GM12892 (cell line): ENCODE data around the gene SSX2. TPM values are rescaled to one million over a fixed set of nuclear protein-coding genes. Genes with fewer than 3 reads are reported as not detected.
"Not testable (repeated sequence)": the region's sequence is repeated elsewhere in the genome, so short reads cannot be mapped to it uniquely, and the experiment has no call there.

Source experiments
- DNase-seq: peaks from one replicate; pipeline ENCODE4 v3.0.0; 2011; ENCODE audit not compliant: insufficient read length
- FAIRE-seq: peaks from 2 replicates; lab custom pipeline; 2011; peaks lifted over from hg19 to GRCh38; lab: Jason Lieb, UNC
- polyA plus RNA-seq: library from polyadenylated mRNA; unstranded; fragments of >200 nt; gene quantifications from one replicate; pipeline ENCODE4 v1.2.1, GENCODE V29; 2012; ENCODE audit warnings: missing spikeins, inconsistent platforms; ENCODE audit not compliant: missing spikeins

The SSX2 gene, protein sequence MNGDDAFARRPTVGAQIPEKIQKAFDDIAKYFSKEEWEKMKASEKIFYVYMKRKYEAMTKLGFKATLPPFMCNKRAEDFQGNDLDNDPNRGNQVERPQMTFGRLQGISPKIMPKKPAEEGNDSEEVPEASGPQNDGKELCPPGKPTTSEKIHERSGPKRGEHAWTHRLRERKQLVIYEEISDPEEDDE
- polyA plus RNA-seq: not detected

DNA sequence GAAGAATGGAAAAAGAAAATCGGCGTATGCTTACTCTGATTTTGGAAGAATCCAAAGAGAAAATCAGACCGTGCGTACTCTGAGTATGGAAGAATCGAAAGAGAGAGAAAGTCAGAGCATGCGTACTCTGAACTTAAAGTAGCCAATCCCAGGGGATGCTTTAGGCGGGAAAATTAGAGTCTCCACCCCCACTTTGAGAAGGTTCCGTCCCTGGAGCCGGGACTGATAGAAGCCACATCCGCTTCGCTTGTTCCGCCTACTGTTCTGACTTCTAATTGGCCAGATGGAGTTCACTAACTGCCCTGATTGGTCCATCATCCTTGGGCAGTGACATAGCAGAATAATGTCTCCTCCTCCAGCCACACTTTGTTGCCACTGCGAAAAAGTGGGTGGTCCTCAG lies at the start of gene SSX2:
Gene SSX2 (minus strand): TSS at position 101 of the 400 bp plus-strand sequence. CDS start 1,429 bp downstream, outside the sequence.
- DNase-seq, FAIRE-seq: not testable (repeated sequence)

DNA sequence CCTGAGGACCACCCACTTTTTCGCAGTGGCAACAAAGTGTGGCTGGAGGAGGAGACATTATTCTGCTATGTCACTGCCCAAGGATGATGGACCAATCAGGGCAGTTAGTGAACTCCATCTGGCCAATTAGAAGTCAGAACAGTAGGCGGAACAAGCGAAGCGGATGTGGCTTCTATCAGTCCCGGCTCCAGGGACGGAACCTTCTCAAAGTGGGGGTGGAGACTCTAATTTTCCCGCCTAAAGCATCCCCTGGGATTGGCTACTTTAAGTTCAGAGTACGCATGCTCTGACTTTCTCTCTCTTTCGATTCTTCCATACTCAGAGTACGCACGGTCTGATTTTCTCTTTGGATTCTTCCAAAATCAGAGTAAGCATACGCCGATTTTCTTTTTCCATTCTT lies 44.0 kb upstream of the SSX2 start, which contains the start of gene SSX2B:
Gene SSX2B (plus strand): TSS at position 301 of the 400 bp plus-strand sequence. CDS start 1,429 bp downstream, outside the sequence.
- FAIRE-seq, DNase-seq: not testable (repeated sequence)

DNA sequence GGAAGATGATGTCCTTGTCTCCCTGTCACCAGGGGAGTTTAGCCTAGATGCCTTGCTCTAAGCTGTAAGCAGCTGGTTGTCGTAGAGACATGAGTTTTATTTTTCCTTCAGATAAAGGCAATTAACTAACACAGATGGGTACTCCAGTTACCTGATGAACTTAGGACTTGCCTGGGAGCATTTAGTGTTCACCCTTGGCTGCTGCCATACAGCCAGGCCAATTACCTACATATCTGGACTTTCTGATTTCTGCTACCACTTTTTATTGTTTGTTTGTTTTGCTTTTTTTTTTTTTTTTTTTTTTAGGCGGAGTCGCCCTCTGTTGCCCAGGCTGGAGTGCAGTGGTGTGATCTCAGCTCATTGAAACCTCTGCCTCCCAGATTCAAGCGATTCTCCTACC lies 14.9 kb downstream of the SSX2 start:
- not testable (repeated sequence) for FAIRE-seq

DNA sequence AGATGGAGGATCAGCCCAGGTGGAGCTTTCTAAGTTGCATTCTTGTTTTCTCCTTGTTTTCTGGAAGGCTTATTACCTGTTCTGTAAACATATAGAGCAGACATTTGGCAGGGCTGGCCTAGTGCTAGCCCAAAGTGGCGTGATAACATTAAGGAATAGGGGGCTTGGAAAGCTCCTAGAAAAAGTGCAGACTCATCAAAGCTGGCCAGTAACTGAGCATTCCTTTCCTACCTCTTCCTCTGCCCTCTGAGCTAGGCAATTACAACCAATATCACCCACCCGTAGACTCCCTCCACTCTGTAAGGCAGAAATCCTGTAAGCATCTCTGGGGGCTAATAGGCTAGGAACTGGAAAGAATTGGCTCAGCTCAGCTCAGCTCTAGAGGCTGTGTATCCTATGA lies 44.8 kb downstream of the SSX2 start:
- FAIRE-seq, DNase-seq: not testable (repeated sequence)

More for the DNA sequence above, 14.9 kb downstream of the SSX2 start:
- DNase-seq: not testable (repeated sequence)

DNA sequence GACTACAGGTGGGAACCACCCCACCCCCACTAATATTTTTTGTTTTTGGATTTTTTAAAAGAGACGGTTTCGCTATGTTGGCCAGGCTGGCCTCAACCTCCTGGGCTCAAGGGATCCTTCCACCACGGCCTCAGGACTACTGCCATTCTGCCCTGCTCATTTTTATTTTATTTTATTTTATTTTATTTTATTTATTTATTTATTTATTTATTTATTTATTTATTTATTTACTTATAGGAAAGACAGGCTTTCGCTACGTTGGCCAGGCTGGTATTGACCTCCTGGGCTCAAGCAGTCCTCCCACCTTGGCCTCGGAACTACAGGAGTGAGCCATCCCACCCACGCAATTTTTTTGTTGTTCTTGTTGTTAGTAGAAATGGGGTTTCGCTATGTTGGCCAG lies 51.5 kb downstream of the SSX2 start:
- FAIRE-seq, DNase-seq: not testable (repeated sequence)

DNA sequence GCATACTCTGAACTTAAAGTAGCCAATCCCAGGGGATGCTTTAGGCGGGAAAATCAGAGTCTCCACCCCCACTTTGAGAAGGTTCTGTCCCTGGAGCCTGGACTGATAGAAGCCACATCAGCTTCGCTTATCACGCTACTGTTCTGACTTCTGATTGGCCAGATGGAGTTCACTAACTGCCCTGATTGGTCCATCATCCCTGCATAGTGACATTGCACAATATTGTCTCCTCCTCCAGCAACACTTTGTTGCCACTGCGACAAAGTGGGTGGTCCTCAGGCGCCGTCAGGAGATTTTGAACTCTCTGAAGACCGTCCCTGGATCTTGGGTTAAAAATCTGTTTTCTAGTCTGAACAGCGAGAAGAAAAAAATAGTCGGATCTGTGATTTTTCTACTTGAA lies 52.2 kb downstream of the SSX2 start, which contains the start of gene SSX7:
Gene SSX7 (minus strand): TSS at position 101 of the 400 bp plus-strand sequence. CDS start 1,428 bp downstream, outside the sequence.
- FAIRE-seq, DNase-seq: not testable (repeated sequence)

DNA sequence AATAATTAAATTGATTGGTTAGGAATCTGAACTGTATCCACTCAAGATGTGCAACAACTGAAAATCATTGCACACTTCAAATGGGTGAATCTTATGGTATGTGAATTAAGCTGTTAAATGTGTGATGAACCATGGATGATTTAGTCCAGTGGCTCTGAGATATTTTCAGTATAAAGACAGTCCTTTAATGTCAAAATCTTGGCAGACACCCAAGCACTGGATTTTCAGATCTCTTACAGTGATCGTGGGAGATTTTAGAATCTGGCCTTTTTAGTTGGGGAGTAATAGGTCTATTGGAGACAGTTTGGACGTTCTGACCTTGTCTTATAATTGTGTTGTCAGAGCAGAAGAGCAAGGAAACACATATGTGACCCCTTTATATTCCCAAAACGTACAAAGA lies 56.3 kb downstream of the SSX2 start:
- DNase-seq, FAIRE-seq: not testable (repeated sequence)

DNA sequence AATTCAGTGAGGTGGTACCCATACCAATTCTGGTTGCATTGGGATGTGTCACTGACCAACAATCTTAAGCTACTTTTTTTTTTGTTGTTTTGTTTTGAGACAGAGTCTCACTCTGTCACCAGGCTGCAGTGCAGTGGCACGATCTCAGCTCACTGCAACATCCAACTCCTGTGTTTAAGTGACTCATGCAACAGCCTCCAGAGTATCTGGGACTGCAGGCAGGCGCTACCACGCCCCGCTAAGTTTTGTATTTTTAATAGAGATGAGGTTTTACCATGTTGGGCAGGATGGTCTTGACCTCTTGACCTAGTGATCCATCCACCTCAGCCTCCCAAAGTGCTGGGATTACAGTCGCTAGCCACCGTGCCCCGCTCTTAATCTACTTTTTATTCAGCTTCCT lies 58.0 kb downstream of the SSX2 start:
- DNase-seq, FAIRE-seq: not testable (repeated sequence)
